Lower lobe of right lung (tissue), 2 donors: ENCODE results near the gene MAFB. TPM values are rescaled to one million over a fixed set of nuclear protein-coding genes. Genes with fewer than 3 reads are reported as not detected.

Experiments
- ATAC-seq, 2 donors: fragments of 200-7000 bp; cut with Tn5 transposase; one replicate each; pipeline ENCODE4 v1.9.1; 2020 to 2022; ENCODE audit warnings: mild to moderate bottlenecking in 2 of 2, moderate library complexity in 2 of 2
- DNase-seq: peaks from one replicate; pipeline ENCODE4 v3.0.0-alpha.2; 2020
- H3K27ac ChIP-seq: fragments of 200-600 bp; one replicate; pipeline ENCODE4 v1.8.0; 2022
- H3K27me3 ChIP-seq: fragments of 200-600 bp; one replicate; pipeline ENCODE4 v1.8.0; 2022; ENCODE audit warnings: low read depth
- H3K36me3 ChIP-seq: fragments of 200-600 bp; one replicate; pipeline ENCODE4 v1.8.0; 2022; ENCODE audit warnings: mild to moderate bottlenecking
- H3K4me1 ChIP-seq: fragments of 200-600 bp; one replicate; pipeline ENCODE4 v1.8.0; 2022
- H3K4me3 ChIP-seq: fragments of 200-600 bp; one replicate; pipeline ENCODE4 v1.8.0; 2022; ENCODE audit warnings: mild to moderate bottlenecking
- H3K9me3 ChIP-seq: fragments of 200-600 bp; one replicate; pipeline ENCODE4 v1.8.0; 2022
- intact Hi-C: fragments of 100-400 bp; cut with DNase I; formaldehyde crosslinking; loops from one replicate; pipeline ENCODE4 v1.11.0; 2022
- total RNA-seq: library from RNA; stranded (reverse); fragmentation: NEBNext Ultra II Directional; extraction: Animal tissue kit (Norgen Biotek cat#: 25700); gene quantifications from one replicate; pipeline ENCODE4 v1.2.1, GENCODE V29; 2021
- TF ChIP-seq, protein P1 (sequence below): fragments of 200-600 bp; IDR thresholded peaks from one replicate; pipeline ENCODE4 v1.8.0; 2022; ENCODE audit warnings: antibody characterized with exemption, mild to moderate bottlenecking
- donor health status: DM: no; HTN: yes; CAD: no; lungs with severe emphysema.

MAFB gene
- total RNA-seq, 1 donor from 2014 or later: 63.3 TPM

DNA sequence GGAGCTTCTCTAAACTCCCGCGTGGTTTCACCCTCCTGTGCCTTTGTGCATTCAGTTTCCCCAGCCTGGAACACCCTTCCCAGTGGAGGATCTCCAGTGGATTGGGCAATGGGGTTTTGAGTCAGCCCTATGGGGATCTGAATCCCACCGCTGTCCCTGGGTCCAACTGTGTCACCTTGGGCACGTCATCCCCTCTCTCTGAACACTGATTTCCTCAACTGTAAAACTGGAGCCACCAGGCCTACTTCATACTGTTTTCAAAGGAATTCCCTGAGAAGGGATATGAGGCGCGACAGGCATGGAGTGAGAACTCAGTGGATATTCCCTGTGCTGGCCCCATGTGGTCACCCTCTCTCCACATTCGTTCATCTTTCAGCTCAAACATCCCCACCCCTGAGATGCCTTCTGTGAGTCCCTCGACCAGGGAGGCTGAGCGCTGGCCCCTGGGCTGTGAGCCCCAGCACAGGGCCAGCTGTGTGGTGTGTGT lies 25.7 kb downstream of the MAFB start:
- DNase-seq (no peak), ATAC-seq (no peak)
- no peaks in the 10 kb centered on the region for H3K4me1 ChIP-seq
- H3K27me3 ChIP-seq: no peaks in the 10 kb centered on the region
- H3K27ac ChIP-seq: no peak overlapping the region
- H3K4me3 ChIP-seq: no peak overlapping the region
- no peaks in the 10 kb centered on the region for H3K36me3 ChIP-seq
- intact Hi-C loops: no loop called here
- TF ChIP-seq, protein P1, sequence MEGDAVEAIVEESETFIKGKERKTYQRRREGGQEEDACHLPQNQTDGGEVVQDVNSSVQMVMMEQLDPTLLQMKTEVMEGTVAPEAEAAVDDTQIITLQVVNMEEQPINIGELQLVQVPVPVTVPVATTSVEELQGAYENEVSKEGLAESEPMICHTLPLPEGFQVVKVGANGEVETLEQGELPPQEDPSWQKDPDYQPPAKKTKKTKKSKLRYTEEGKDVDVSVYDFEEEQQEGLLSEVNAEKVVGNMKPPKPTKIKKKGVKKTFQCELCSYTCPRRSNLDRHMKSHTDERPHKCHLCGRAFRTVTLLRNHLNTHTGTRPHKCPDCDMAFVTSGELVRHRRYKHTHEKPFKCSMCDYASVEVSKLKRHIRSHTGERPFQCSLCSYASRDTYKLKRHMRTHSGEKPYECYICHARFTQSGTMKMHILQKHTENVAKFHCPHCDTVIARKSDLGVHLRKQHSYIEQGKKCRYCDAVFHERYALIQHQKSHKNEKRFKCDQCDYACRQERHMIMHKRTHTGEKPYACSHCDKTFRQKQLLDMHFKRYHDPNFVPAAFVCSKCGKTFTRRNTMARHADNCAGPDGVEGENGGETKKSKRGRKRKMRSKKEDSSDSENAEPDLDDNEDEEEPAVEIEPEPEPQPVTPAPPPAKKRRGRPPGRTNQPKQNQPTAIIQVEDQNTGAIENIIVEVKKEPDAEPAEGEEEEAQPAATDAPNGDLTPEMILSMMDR: no peak
- no peaks in the 10 kb centered on the region for H3K9me3 ChIP-seq

DNA sequence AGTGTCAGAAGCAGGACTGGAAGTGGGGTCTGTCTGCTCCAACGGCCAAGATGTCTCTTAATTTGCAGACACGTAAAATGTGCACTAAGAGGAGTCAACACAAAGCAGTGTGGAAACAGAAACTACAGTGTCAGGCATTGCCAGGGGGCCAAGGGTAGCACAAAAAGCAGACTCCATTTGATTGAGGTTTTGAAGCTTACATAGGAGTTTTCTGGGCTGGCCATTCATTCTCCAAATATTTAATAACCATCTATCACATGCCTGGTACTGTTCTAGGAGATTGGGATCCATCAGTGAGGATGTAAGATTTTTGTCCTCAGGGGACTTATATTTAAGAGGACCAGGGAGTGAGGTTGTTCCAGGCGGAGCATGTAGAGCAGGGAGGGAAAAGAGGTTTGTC lies 29.5 kb downstream of the MAFB start:
- Histone ChIP-seq H3K36me3 (no peaks in the 10 kb centered on the region), H3K9me3 (no peaks in the 10 kb centered on the region), H3K27me3 (no peaks in the 10 kb centered on the region), H3K4me3 (no peak overlapping the region), H3K4me1 (no peaks in the 10 kb centered on the region), H3K27ac (no peak overlapping the region)
- DNase-seq: no peak
- intact Hi-C loops: no loop called here
- TF ChIP-seq, protein P1: no peak
- ATAC-seq: no peak

DNA sequence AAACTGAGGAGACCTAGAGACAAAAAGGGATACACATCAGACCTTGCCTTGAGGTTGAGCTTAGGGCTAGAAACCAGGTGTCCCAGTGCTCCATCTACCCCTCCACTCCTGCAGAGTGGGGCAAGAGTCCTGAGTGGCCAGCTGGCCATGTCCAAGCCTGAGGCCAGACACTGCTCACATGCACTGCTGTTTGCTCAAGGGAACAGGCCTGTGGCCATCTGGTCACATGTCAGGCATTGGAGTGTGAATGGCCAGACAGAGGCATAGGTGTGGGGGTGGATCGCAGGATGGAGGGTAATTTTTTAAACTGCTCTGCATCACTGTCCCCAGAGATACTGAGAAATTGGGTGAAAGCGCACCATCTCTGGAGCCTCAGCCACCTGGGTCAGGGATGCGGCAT lies 30.5 kb downstream of the MAFB start:
- Histone ChIP-seq H3K4me1 (no peaks in the 10 kb centered on the region), H3K36me3 (no peaks in the 10 kb centered on the region), H3K9me3 (no peaks in the 10 kb centered on the region), H3K27me3 (no peaks in the 10 kb centered on the region), H3K4me3 (no peak overlapping the region), H3K27ac (no peak overlapping the region)
- DNase-seq: no peak
- intact Hi-C loops: no loop called here
- no peak for ATAC-seq
- TF ChIP-seq, protein P1: no peak

DNA sequence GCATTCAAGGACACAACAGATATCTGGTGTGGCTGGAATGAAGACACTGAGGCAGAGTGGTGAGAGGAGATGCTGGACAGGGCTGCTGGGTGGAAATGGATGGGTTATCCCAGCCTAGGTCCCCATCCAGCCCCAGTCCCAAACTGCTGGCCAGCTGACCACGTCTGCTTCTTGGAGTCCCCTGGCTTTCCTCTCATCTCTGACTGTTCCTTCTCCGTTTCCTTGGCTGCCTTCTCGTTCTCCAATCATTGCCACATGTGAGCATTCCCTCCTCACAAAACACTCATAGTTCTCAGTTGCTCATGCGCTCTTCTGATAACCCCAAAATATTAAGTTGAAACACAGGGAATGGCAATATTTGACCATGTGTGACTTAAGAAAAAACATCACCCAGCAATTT lies 31.5 kb downstream of the MAFB start:
- intact Hi-C loops: no loop called here
- no peaks in the 10 kb centered on the region for H3K27me3 ChIP-seq

DNA sequence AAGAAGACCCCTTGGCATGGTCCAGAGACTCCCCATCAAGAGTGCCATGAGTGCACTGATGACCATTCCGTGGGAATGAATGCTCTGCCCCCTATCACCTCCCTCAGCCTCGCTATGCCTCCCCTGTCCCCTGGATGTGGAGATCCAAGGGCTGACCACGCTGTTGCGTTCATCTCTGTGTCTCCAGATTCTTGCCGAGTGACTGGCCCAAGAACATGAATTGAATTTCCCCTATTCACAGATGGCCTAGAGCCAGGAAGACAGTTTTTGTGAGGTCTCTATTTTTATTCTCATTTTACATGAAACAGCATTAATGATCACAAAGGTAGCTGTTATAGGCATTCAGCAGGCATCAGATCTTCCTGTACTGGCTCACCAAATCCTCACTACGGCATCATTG lies 33.6 kb downstream of the MAFB start:
- no peak for ATAC-seq
- TF ChIP-seq, protein P1: no peak
- H3K9me3 ChIP-seq: no peaks in the 10 kb centered on the region
- no peak for DNase-seq
- no peak overlapping the region for H3K27ac ChIP-seq
- H3K27me3 ChIP-seq: no peaks in the 10 kb centered on the region
- intact Hi-C loops: no loop called here
- peaks cover 3% of the 10 kb centered on the region for H3K4me1 ChIP-seq
- H3K36me3 ChIP-seq: no peaks in the 10 kb centered on the region
- H3K4me3 ChIP-seq: no peak overlapping the region

More for the DNA sequence above, 31.5 kb downstream of the MAFB start:
- DNase-seq (no peak), ATAC-seq (peak; percentile 17 to 37)
- H3K9me3 ChIP-seq: no peaks in the 10 kb centered on the region
- TF ChIP-seq, protein P1: no peak
- no peaks in the 10 kb centered on the region for H3K4me1 ChIP-seq
- no peak overlapping the region for H3K4me3 ChIP-seq
- H3K27ac ChIP-seq: no peak overlapping the region
- H3K36me3 ChIP-seq: no peaks in the 10 kb centered on the region

DNA sequence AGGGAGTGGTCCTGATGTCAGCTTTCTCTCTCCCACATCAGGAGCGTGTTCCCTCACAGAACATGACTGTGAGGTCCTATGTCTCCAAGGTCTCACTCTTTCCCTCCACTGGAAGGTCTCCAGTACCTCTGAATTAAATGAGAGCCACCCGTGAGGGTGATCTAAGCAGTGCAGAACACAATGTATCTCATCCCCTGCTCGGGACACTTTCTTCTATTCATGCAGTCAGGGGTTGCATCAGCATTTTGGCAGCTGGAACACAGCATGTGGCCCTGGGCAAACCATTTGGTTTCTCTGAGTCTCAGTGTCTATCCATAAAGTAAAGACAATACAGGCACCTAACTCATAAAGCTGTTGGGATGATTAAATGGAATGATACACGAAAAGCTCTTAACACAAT lies 34.2 kb downstream of the MAFB start:
- Histone ChIP-seq H3K27me3 (no peaks in the 10 kb centered on the region), H3K4me1 (peaks cover 4% of the 10 kb centered on the region), H3K4me3 (no peak overlapping the region), H3K36me3 (no peaks in the 10 kb centered on the region), H3K9me3 (no peaks in the 10 kb centered on the region), H3K27ac (no peak overlapping the region)
- intact Hi-C loops: no loop called here
- peak; percentile 40 to 58 for ATAC-seq
- no peak for DNase-seq
- TF ChIP-seq, protein P1: no peak
